CD4-positive, alpha-beta memory T cell (primary cell): ENCODE results near the gene MED20. TPM values are rescaled to one million over a fixed set of nuclear protein-coding genes. Genes with fewer than 3 reads are reported as not detected.

Experiments
- CTCF ChIA-PET: fragments of 350-600 bp; sonication (Branson Sonifier 250); formaldehyde crosslinking; loops from one replicate; lab custom pipeline; 2021; ENCODE audit warnings: inconsistent platforms; ENCODE audit not compliant: partially characterized antibody; lab: Charles Lee
- POLR2A ChIA-PET: fragments of 350-600 bp; sonication (Branson Sonifier 250); formaldehyde crosslinking; loops from one replicate; lab custom pipeline; 2021; ENCODE audit not compliant: partially characterized antibody; lab: Charles Lee
- DNase-seq, 5 donors: peaks; one replicate each; pipeline versions ENCODE4 v3.0.0 to v3.0.0-alpha.2; 2020 to 2022; ENCODE audit warnings: mixed read lengths in 1 of 5
- H3K27ac ChIP-seq: one replicate; pipeline ENCODE4 v1.7.0; 2013; ENCODE audit warnings: low read depth, low read length
- H3K27me3 ChIP-seq: 2 replicates; pipeline ENCODE4 v1.7.0; 2013; ENCODE audit warnings: mild to moderate bottlenecking, low read length, moderate library complexity; ENCODE audit not compliant: insufficient read depth
- H3K36me3 ChIP-seq: 2 replicates; pipeline ENCODE4 v1.7.0; 2013; ENCODE audit warnings: mild to moderate bottlenecking, low read length, moderate library complexity; ENCODE audit not compliant: insufficient read depth
- H3K4me1 ChIP-seq: 2 replicates; pipeline ENCODE4 v1.7.0; 2013; ENCODE audit warnings: mild to moderate bottlenecking, low read length, moderate library complexity; ENCODE audit not compliant: insufficient read depth
- H3K4me3 ChIP-seq, 2 donors: one replicate each; pipeline ENCODE4 v1.7.0; 2013; ENCODE audit warnings: low read length in 2 of 2, mild to moderate bottlenecking in 1 of 2
- H3K9me3 ChIP-seq, 2 donors: one replicate each; pipeline ENCODE4 v1.7.0; 2013; ENCODE audit warnings: low read length in 2 of 2, control low read depth in 1 of 2; ENCODE audit not compliant: control insufficient read depth in 1 of 2
- H3K27ac Mint-ChIP-seq, 7 donors: one replicate each; pipeline ENCODE4 v1.8.0; 2020 to 2021; ENCODE audit warnings: mixed read lengths in 7 of 7, mild to moderate bottlenecking in 6 of 7, inconsistent platforms in 3 of 7, moderate library complexity in 3 of 7
- H3K27me3 Mint-ChIP-seq, 2 donors: one replicate each; pipeline ENCODE4 v1.8.0; 2020 to 2021; ENCODE audit warnings: mixed read lengths in 2 of 2
- H3K36me3 Mint-ChIP-seq, 2 donors: one replicate each; pipeline ENCODE4 v1.8.0; 2020 to 2021; ENCODE audit warnings: mixed read lengths in 2 of 2, inconsistent platforms in 1 of 2, mild to moderate bottlenecking in 1 of 2
- H3K4me1 Mint-ChIP-seq, 4 donors: one replicate each; pipeline ENCODE4 v1.8.0; 2020 to 2021; ENCODE audit warnings: mixed read lengths in 4 of 4, mild to moderate bottlenecking in 1 of 4
- H3K4me3 Mint-ChIP-seq, 8 donors: one replicate each; pipeline ENCODE4 v1.8.0; 2020 to 2021; ENCODE audit warnings: mixed read lengths in 8 of 8, mild to moderate bottlenecking in 7 of 8, moderate library complexity in 6 of 8, inconsistent platforms in 3 of 8
- H3K9me3 Mint-ChIP-seq, 8 donors: one replicate each; pipeline ENCODE4 v1.8.0; 2020 to 2021; ENCODE audit warnings: mixed read lengths in 8 of 8, mild to moderate bottlenecking in 5 of 8, inconsistent platforms in 3 of 8, moderate library complexity in 1 of 8
- intact Hi-C: fragments of 100-400 bp; cut with micrococcal nuclease; formaldehyde crosslinking; loops from one replicate; pipeline ENCODE4 v1.15.1; 2023
- polyA plus RNA-seq, 2 donors: library from polyadenylated mRNA; unstranded; fragments of 300-500 nt; fragmentation: Illumina TruSeq; gene quantifications; one replicate each; pipeline ENCODE4 v1.2.3, GENCODE V29; 2021
- total RNA-seq, 2 experiments: library from RNA; stranded (reverse); gene quantifications; one replicate each; pipeline ENCODE4 v1.2.3, GENCODE V29; 2021

The MED20 gene
- total and polyA plus RNA-seq, 4 experiments from 2014 or later = 3.5 to 11.5 (median 8.2) TPM

DNA sequence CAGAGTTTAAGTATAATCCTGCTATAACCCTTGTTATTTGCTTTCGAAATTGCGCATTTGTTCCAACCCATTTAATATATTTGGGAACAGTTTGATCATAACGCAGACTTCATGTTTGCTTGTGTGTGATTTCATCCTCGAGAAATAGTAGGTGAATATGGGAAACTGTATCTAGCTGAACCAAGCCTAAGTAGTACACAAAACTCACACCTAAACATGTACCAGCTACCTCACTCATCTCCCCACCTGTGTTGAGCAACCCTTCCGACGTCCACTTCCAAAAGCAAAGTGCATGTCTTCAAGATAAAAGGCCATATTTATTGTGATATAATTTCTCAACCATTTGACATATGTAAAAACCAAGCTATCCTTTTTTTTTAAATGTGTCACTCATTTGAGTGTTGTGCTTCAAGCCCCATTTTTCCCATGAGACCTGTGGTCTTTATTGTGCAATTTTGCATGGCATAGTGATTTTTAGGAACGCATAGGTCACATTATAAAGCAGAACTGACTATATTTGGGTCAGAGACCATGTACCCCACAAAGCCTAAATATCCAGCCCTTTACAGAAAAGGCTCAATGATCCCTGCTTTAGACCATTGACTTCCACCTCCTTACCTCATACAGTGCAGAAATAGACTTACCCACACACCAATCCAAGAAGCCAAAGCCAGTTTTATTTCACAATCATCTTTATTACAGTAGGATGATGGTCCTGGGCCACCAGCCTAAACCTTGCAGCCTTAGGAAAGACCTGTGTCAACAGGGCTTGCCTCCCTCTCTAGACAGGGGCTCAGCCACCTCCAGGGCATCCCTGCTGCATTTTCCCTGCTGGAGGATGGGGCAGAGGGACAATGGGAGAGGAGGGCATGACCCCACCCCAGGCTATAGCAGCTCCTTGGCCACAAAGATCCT is 13.6 kb upstream of the MED20 start:
- peaks cover 61% of the 10 kb centered on the region for H3K4me1 ChIP-seq
- H3K36me3 ChIP-seq = peaks cover 71% of the 10 kb centered on the region
- peaks cover 43 to 68% of the 10 kb centered on the region in 2 donors for H3K36me3 Mint-ChIP-seq
- H3K9me3 ChIP-seq = no peaks in the 10 kb centered on the region
- ChIA-PET POLR2A (interaction anchor here (0.8 to 11.6 kb wide), 5 partner anchors 13 to 111 kb away, joined by 3 to 280 read pairs (median 5); partner anchors contain the start of genes BYSL, MED20 and TAF8), CTCF (interaction anchor here (0.9 to 13.1 kb wide), 9 partner anchors 9 to 169 kb away, joined by 3 to 169 read pairs (median 4); partner anchors contain the start of genes BYSL and MED20)
- H3K27me3 Mint-ChIP-seq = no peaks in the 10 kb centered on the region
- peak overlapping the region; percentile 45 to 91 (median 68) for H3K27ac Mint-ChIP-seq
- H3K9me3 Mint-ChIP-seq = no peaks in the 10 kb centered on the region
- peak overlapping the region in 5 of 8 donors; percentile 6 to 53 (median 29) for H3K4me3 Mint-ChIP-seq
- intact Hi-C loops = loop anchor here (5.0 kb wide), 4 partner anchors 32 to 628 kb away; partner anchors contain the start of gene UBR2
- H3K27ac ChIP-seq = peak overlapping the region; percentile 8
- peaks cover 51 to 66% (median 59%) of the 10 kb centered on the region in 4 donors for H3K4me1 Mint-ChIP-seq
- no peaks in the 10 kb centered on the region for H3K27me3 ChIP-seq
- no peak overlapping the region for H3K4me3 ChIP-seq
- no peak for DNase-seq

GRCh38 chr6:41932378-41932777 is 11.4 kb upstream of the MED20 start:
- Mint-ChIP-seq H3K4me3 (no peak overlapping the region), H3K4me1 (peaks cover 34 to 51% (median 39%) of the 10 kb centered on the region in 4 donors), H3K27me3 (no peaks in the 10 kb centered on the region), H3K9me3 (no peaks in the 10 kb centered on the region), H3K36me3 (peaks cover 48 to 77% of the 10 kb centered on the region in 2 donors), H3K27ac (peak overlapping the region in 3 of 7 donors; percentile 39 to 80 (median 73))
- DNase-seq = no peak
- H3K27ac ChIP-seq = no peak overlapping the region
- H3K4me3 ChIP-seq = no peak overlapping the region
- POLR2A ChIA-PET = interaction anchor here (0.9 to 11.6 kb wide), 3 partner anchors 11 to 113 kb away, joined by 3 to 280 read pairs (median 4); partner anchors contain the start of genes BYSL, MED20 and TAF8
- no peaks in the 10 kb centered on the region for H3K27me3 ChIP-seq
- H3K36me3 ChIP-seq = peaks cover 75% of the 10 kb centered on the region
- CTCF ChIA-PET = interaction anchor here (0.7 to 13.1 kb wide), 3 partner anchors 11 to 111 kb away, joined by 3 to 169 read pairs (median 5); partner anchors contain the start of genes BYSL and MED20
- intact Hi-C loops = no loop called here
- no peaks in the 10 kb centered on the region for H3K9me3 ChIP-seq
- peaks cover 40% of the 10 kb centered on the region for H3K4me1 ChIP-seq

- ChIA-PET CTCF (interaction anchor here (2.1 kb wide), 1 partner anchor 10 kb away, joined by 17 read pairs; the partner anchor contains the start of genes BYSL and MED20), POLR2A (interaction anchor here (1.0 to 11.6 kb wide), 2 partner anchors 9 to 113 kb away, joined by 3 to 280 read pairs; partner anchors contain the start of gene TAF8)
- H3K27me3 ChIP-seq = no peaks in the 10 kb centered on the region
- Mint-ChIP-seq H3K27me3 (no peaks in the 10 kb centered on the region), H3K4me3 (no peak overlapping the region), H3K27ac (peak overlapping the region in 4 of 7 donors; percentile 11 to 81 (median 56)), H3K4me1 (peaks cover 29 to 45% (median 36%) of the 10 kb centered on the region in 4 donors), H3K36me3 (peaks cover 48 to 77% of the 10 kb centered on the region in 2 donors), H3K9me3 (no peaks in the 10 kb centered on the region)
- H3K4me1 ChIP-seq = peaks cover 34% of the 10 kb centered on the region
- no peak overlapping the region for H3K27ac ChIP-seq
- H3K9me3 ChIP-seq = no peaks in the 10 kb centered on the region
- no peak for DNase-seq
- intact Hi-C loops = no loop called here
- H3K4me3 ChIP-seq = no peak overlapping the region
- peaks cover 74% of the 10 kb centered on the region for H3K36me3 ChIP-seq
Measured at GRCh38 chr6:41931792-41932191, 10.9 kb upstream of the MED20 start.

- ChIA-PET POLR2A (interaction anchor here (0.8 to 5.1 kb wide), 6 partner anchors 9 to 120 kb away, joined by 4 to 36 read pairs (median 8); partner anchors contain the start of genes BYSL, CCND3, MED20 and TAF8), CTCF (interaction anchor here (1.4 to 3.1 kb wide), 4 partner anchors 8 to 143 kb away, joined by 3 to 17 read pairs (median 7); partner anchors contain the start of genes BYSL, MED20 and TOMM6)
- Mint-ChIP-seq H3K27me3 (no peaks in the 10 kb centered on the region), H3K4me1 (peaks cover 21 to 32% (median 25%) of the 10 kb centered on the region in 4 donors), H3K9me3 (peaks cover 0 to 3% (median 0%) of the 10 kb centered on the region in 8 donors), H3K4me3 (no peak overlapping the region), H3K36me3 (peaks cover 40 to 62% of the 10 kb centered on the region in 2 donors), H3K27ac (peak overlapping the region in 3 of 7 donors; percentile 11 to 63 (median 35))
- intact Hi-C loops = no loop called here
- Histone ChIP-seq H3K9me3 (no peaks in the 10 kb centered on the region), H3K36me3 (peaks cover 59% of the 10 kb centered on the region), H3K4me1 (peaks cover 16% of the 10 kb centered on the region), H3K27me3 (no peaks in the 10 kb centered on the region), H3K4me3 (no peak overlapping the region), H3K27ac (no peak overlapping the region)
- no peak for DNase-seq
Measured at GRCh38 chr6:41929924-41930323, 9.0 kb upstream of the MED20 start.

DNA sequence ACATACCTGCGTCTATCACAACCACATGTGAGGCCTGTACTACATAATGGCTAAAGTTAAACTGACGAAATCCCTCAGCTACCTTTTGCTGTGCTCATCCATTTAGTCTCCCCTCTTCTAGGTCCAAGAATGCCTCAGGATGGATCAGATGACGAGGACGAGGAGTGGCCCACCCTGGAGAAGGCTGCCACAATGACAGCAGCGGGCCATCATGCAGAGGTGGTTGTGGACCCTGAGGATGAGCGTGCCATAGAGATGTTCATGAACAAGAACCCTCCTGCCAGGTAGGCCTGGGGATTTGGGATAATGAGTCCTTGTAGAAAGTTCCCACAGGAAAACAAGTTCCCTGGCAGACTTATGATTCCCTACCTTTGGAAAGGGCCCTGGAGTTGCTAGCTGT is 6.3 kb upstream of the MED20 start:
- peaks cover 39% of the 10 kb centered on the region for H3K36me3 ChIP-seq
- Mint-ChIP-seq H3K4me1 (peaks cover 28 to 44% (median 34%) of the 10 kb centered on the region in 4 donors), H3K9me3 (peaks cover 0 to 4% (median 0%) of the 10 kb centered on the region in 8 donors), H3K36me3 (peaks cover 28 to 55% of the 10 kb centered on the region in 2 donors), H3K4me3 (no peak overlapping the region), H3K27me3 (no peaks in the 10 kb centered on the region), H3K27ac (peak overlapping the region in 3 of 7 donors; percentile 28 to 86 (median 64))
- no peak overlapping the region for H3K27ac ChIP-seq
- H3K27me3 ChIP-seq = no peaks in the 10 kb centered on the region
- no peak for DNase-seq
- ChIA-PET POLR2A (interaction anchor here (0.8 to 5.1 kb wide), 3 partner anchors 9 to 140 kb away, joined by 3 to 36 read pairs (median 4); partner anchors contain the start of gene TOMM6), CTCF (interaction anchor here (1.3 to 1.9 kb wide), 3 partner anchors 9 to 11 kb away, joined by 3 to 8 read pairs (median 4); no protein-coding TSS in a partner anchor)
- H3K4me1 ChIP-seq = peaks cover 24% of the 10 kb centered on the region
- H3K4me3 ChIP-seq = no peak overlapping the region
- intact Hi-C loops = no loop called here
- no peaks in the 10 kb centered on the region for H3K9me3 ChIP-seq

DNA sequence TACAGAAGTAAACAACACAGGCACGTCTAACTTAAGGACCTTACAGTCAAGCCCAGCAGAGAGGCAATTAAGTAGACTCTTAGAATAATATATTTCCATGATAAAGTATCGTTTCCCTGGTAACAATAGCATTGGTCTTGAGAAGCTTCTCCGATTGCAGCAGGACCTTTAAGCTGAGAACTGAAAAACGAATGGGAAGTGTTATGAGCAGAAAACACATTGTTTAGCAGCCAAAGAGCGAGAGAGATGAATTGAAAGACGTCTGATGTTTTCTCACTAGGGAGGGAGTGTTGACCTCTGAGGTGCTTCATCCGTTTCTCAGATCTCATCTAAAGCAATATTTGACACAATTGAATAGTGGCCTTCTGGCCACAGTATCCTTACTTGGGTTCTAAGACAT is 1.2 kb upstream of the MED20 start:
- Histone ChIP-seq H3K27ac (peak overlapping the region; percentile 91), H3K9me3 (no peaks in the 10 kb centered on the region), H3K4me1 (peaks cover 47% of the 10 kb centered on the region), H3K36me3 (peaks cover 5% of the 10 kb centered on the region), H3K27me3 (no peaks in the 10 kb centered on the region), H3K4me3 (peak overlapping the region; percentile 75 to 99)
- ChIA-PET CTCF (interaction anchor here (1.3 to 6.7 kb wide), 7 partner anchors 9 to 292 kb away, joined by 3 to 133 read pairs (median 43); partner anchors contain the start of genes CCND3, TAF8 and TOMM6), POLR2A (interaction anchor here (0.8 to 6.5 kb wide), 10 partner anchors 9 to 293 kb away, joined by 3 to 95 read pairs (median 6); partner anchors contain the start of genes CCND3, TAF8 and TOMM6)
- Mint-ChIP-seq H3K36me3 (peaks cover 4 to 29% of the 10 kb centered on the region in 2 donors), H3K27ac (peak overlapping the region; percentile 98 to 100 (median 100)), H3K4me1 (peaks cover 36 to 58% (median 47%) of the 10 kb centered on the region in 4 donors), H3K9me3 (peaks cover 0 to 18% (median 0%) of the 10 kb centered on the region in 8 donors), H3K27me3 (peaks cover 0 to 2% of the 10 kb centered on the region in 2 donors), H3K4me3 (peak overlapping the region; percentile 99 to 100 (median 100))
- intact Hi-C loops = no loop called here
- DNase-seq = no peak
